ENCODE results near the gene POLR3H.
"Not testable (repeated sequence)": the region's sequence is repeated elsewhere in the genome, so short reads cannot be mapped to it uniquely, and the experiment has no call there.

POLR3H gene

GRCh38 chr22:41563051-41563711, 18.9 kb upstream of the POLR3H start:
- no peak for DNase-seq

GRCh38 chr22:41562461-41562860, 18.2 kb upstream of the POLR3H start:
- no peak for DNase-seq

- no peak for DNase-seq
Observed at GRCh38 chr22:41561788-41562187, 17.5 kb upstream of the POLR3H start.

GRCh38 chr22:41561335-41561734, 17.1 kb upstream of the POLR3H start:
- DNase-seq = no peak

- DNase-seq = no peak
Observed at GRCh38 chr22:41560095-41560471, 15.8 kb upstream of the POLR3H start.

GRCh38 chr22:41558241-41558630, 14.0 kb upstream of the POLR3H start:
- not testable (repeated sequence) for DNase-seq

GRCh38 chr22:41557401-41558240, 13.4 kb upstream of the POLR3H start:
- DNase-seq = no peak

GRCh38 chr22:41556561-41556960, 12.3 kb upstream of the POLR3H start:
- no peak for DNase-seq

GRCh38 chr22:41555325-41555982, 11.2 kb upstream of the POLR3H start:
- DNase-seq = no peak

GRCh38 chr22:41551877-41552582, 7.8 kb upstream of the POLR3H start:
- DNase-seq = no peak

- DNase-seq = no peak
Observed at GRCh38 chr22:41550952-41551491, 6.8 kb upstream of the POLR3H start.

- DNase-seq = no peak
Observed at GRCh38 chr22:41548830-41549211, 4.6 kb upstream of the POLR3H start.

- DNase-seq = no peak
Observed at GRCh38 chr22:41544671-41545476, 604 bp upstream of the POLR3H start.

- DNase-seq = no peak
Observed at GRCh38 chr22:41542224-41542623, 2.0 kb downstream of the POLR3H start.

GRCh38 chr22:41541484-41541883, 2.8 kb downstream of the POLR3H start:
- DNase-seq = no peak

- no peak for DNase-seq
Observed at GRCh38 chr22:41540365-41540764, 3.9 kb downstream of the POLR3H start.

- no peak for DNase-seq
Observed at GRCh38 chr22:41540006-41540315, 4.3 kb downstream of the POLR3H start.

GRCh38 chr22:41539146-41540005, 4.9 kb downstream of the POLR3H start:
- DNase-seq = no peak

GRCh38 chr22:41538583-41538982, 5.7 kb downstream of the POLR3H start:
- no peak for DNase-seq

GRCh38 chr22:41537203-41537602, 7.1 kb downstream of the POLR3H start:
- no peak for DNase-seq

- DNase-seq = no peak
Observed at GRCh38 chr22:41535244-41535643, 9.0 kb downstream of the POLR3H start.
